ENCODE measurements around the gene CHST8. TPM values are rescaled to one million over a fixed set of nuclear protein-coding genes. Genes with fewer than 3 reads are reported as not detected.

Gene CHST8
- total and polyA plus RNA-seq, 5 donors: 0.15 to 0.63 (median 0.37) TPM; not detected in 1

GRCh38 chr19:33809960-33810359 is 188.2 kb downstream of the CHST8 start:
- no peaks in the 10 kb centered on the region for H3K4me1 ChIP-seq (ENCODE audit: control insufficient read depth, insufficient read depth, low read length)
- WGBS: 80% methylated on average over 6 of the region's 6 CpGs
- H3K4me3 ChIP-seq (ENCODE audit: low read length): no peak overlapping the region
- DNase-seq: peak in 2 of 3 donors; percentile 47 to 48
- H3K9me3 ChIP-seq (ENCODE audit: control insufficient read depth, low read length): no peaks in the 10 kb centered on the region
- intact Hi-C loops (cut with DNase I): no loop called here
- ATAC-seq: peak; percentile 25 to 85
- H3K27ac ChIP-seq (ENCODE audit: low read length): no peak overlapping the region
- no peaks in the 10 kb centered on the region for H3K27me3 ChIP-seq (ENCODE audit: control insufficient read depth, insufficient read depth)

GRCh38 chr19:33810821-33811220 is 189.1 kb downstream of the CHST8 start:
- ATAC-seq (no peak), DNase-seq (peak in 1 of 3 donors; percentile 24)
- Histone ChIP-seq H3K4me3 (ENCODE audit: low read length) (no peak overlapping the region), H3K9me3 (ENCODE audit: control insufficient read depth, low read length) (no peaks in the 10 kb centered on the region), H3K27ac (ENCODE audit: low read length) (no peak overlapping the region), H3K27me3 (ENCODE audit: control insufficient read depth, insufficient read depth) (no peaks in the 10 kb centered on the region), H3K4me1 (ENCODE audit: control insufficient read depth, insufficient read depth, low read length) (no peaks in the 10 kb centered on the region)
- intact Hi-C loops (cut with DNase I): no loop called here
- 95% methylated on average over 11 of the region's 11 CpGs for WGBS

- no peaks in the 10 kb centered on the region for H3K27me3 ChIP-seq (ENCODE audit: control insufficient read depth, insufficient read depth)
- H3K27ac ChIP-seq (ENCODE audit: low read length): no peak overlapping the region
- DNase-seq (peak in 1 of 3 donors; percentile 45), ATAC-seq (no peak)
- H3K9me3 ChIP-seq (ENCODE audit: control insufficient read depth, low read length): no peaks in the 10 kb centered on the region
- intact Hi-C loops (cut with DNase I): no loop called here
- no peaks in the 10 kb centered on the region for H3K4me1 ChIP-seq (ENCODE audit: control insufficient read depth, insufficient read depth, low read length)
- WGBS: 96% methylated on average over 41 of the region's 41 CpGs
- H3K4me3 ChIP-seq (ENCODE audit: low read length): no peak overlapping the region
Observed at GRCh38 chr19:33811246-33811645, 189.5 kb downstream of the CHST8 start.

DNA sequence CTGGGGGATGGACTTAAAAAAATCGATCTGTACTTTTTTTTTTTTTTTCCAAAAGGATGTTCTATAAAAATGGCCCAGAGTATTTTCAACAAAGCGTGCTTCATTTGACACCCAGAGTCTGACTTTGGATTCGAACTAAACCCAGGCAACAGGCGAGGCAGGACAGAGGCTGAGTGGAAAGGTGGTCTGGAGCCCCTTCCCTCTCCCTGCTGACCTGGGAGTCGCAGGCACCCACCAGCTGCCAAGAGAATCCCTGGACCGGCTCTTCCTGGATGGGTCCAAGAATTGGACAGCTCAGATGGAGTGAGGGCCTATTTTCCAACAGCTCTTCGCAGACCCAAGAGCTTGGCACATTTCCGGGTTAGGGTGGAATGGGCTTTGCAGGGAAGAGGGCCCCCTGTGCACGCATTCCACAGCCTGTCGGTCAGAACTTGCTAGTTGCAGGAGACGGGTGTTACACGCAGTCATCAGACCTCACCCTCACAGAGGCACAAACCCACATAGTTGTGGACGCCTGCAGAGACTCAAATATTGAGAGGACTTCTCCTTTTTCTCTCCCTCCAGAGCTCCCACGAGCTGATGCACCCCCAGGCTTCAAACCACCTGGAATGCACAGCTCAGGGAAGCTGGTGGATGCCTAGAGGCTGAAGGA is 190.1 kb downstream of the CHST8 start:
- Histone ChIP-seq H3K4me1 (ENCODE audit: control insufficient read depth, insufficient read depth, low read length) (no peaks in the 10 kb centered on the region), H3K27ac (ENCODE audit: low read length) (no peak overlapping the region), H3K4me3 (ENCODE audit: low read length) (no peak overlapping the region), H3K9me3 (ENCODE audit: control insufficient read depth, low read length) (no peaks in the 10 kb centered on the region), H3K27me3 (ENCODE audit: control insufficient read depth, insufficient read depth) (no peaks in the 10 kb centered on the region)
- ATAC-seq: no peak
- DNase-seq: peak in 1 of 3 donors; percentile 29
- intact Hi-C loops (cut with DNase I): no loop called here
- WGBS: 80% methylated on average over 14 of the region's 14 CpGs

DNA sequence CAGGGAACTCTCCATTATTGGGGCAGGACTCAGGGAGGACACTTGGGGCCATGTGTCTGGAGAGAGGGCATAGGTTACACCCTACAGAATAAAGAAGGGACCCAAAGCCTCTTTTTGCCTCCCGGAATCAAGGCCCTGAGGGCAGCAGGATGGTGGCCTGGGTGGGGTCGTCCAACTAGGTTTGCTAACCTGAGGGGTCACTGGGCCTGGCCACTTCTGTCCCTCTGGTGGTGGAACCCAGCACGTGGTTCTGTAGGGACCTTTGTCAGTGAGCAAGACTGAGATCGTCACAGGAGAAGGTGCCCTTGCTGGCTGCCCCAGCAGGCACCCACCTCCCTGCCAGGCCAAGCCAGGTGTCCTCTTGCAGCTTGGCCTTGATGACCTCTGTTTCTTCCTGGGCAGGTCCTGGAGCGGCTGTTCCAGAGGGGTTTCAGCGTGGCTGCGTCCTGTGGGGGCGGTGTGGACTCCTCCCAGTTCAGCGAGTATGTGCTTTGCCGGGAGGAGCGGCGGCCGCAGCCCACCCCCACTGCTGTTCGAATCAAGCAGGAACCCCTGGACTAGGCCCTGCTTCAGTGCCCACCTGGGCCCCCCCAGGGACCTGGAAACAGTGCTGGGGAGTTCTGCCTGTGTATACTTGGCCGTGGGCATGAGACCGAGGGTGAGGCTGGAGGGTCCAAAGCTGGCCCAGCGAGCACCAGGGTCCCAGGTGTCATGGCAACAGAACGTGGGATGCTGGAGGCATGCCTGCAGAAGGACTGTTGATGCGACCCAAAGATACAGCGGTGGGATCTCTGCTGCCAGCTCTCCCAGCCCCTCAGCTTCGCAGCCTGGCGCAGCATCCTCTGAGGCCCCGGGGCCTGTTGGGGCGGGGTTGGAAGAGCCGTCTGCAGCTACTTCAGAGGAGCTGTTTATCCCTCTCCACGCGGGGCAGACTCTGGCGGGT is 190.9 kb downstream of the CHST8 start:
- WGBS: 86% methylated on average over 28 of the region's 28 CpGs
- ATAC-seq: no peak
- H3K4me1 ChIP-seq (ENCODE audit: control insufficient read depth, insufficient read depth, low read length): no peaks in the 10 kb centered on the region
- H3K27ac ChIP-seq (ENCODE audit: low read length): no peak overlapping the region
- intact Hi-C loops (cut with DNase I): no loop called here
- no peak overlapping the region for H3K4me3 ChIP-seq (ENCODE audit: low read length)
- H3K27me3 ChIP-seq (ENCODE audit: control insufficient read depth, insufficient read depth): no peaks in the 10 kb centered on the region
- DNase-seq: peak in 1 of 3 donors; percentile 34
- no peaks in the 10 kb centered on the region for H3K9me3 ChIP-seq (ENCODE audit: control insufficient read depth, low read length)

DNA sequence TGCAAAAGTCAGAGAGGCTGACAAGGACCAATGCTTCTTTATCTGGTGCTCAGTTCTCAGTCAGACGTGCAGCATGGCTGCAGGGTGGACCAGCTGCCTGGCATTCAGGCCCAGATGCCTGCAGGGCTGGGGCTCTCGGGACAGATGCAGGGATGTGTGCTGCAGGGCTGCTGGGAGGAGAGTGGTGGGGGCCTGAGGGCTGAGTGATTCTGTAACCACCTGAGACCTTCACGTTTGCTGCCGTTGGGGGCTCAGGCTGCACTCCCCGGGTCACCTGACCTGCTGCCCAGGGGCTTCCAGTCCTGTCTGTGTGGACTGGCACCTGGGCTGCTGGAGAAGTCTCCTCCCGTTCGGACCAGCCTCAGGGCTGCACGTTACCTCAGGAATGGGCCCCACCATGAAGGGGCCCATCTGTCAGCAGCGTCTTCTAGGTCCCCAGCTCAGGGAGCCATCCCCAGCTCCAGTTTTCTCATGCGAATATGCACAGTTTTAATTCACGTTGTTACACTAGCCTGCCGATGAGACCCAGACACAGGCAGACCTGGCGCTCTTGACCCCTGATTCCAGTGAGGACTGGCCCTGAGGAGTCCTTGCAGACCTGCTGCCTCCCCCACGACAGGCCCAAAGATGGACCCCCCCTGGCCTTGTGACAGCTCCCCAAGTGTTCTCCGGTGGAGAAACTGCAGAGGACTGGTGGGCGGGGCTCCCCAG is 191.8 kb downstream of the CHST8 start:
- no peak overlapping the region for H3K27ac ChIP-seq (ENCODE audit: low read length)
- 80% methylated on average over 16 of the region's 16 CpGs for WGBS
- intact Hi-C loops (cut with DNase I): no loop called here
- no peak overlapping the region for H3K4me3 ChIP-seq (ENCODE audit: low read length)
- no peaks in the 10 kb centered on the region for H3K27me3 ChIP-seq (ENCODE audit: control insufficient read depth, insufficient read depth)
- H3K4me1 ChIP-seq (ENCODE audit: control insufficient read depth, insufficient read depth, low read length): no peaks in the 10 kb centered on the region
- no peaks in the 10 kb centered on the region for H3K9me3 ChIP-seq (ENCODE audit: control insufficient read depth, low read length)
- ATAC-seq (no peak), DNase-seq (peak in 1 of 3 donors; percentile 43)

- H3K4me3 ChIP-seq (ENCODE audit: low read length): no peak overlapping the region
- DNase-seq: peak in 1 of 3 donors; percentile 27
- intact Hi-C loops (cut with DNase I): no loop called here
- no peak overlapping the region for H3K27ac ChIP-seq (ENCODE audit: low read length)
- H3K9me3 ChIP-seq (ENCODE audit: control insufficient read depth, low read length): no peaks in the 10 kb centered on the region
- 83% methylated on average over 21 of the region's 21 CpGs for WGBS
- H3K27me3 ChIP-seq (ENCODE audit: control insufficient read depth, insufficient read depth): no peaks in the 10 kb centered on the region
- H3K4me1 ChIP-seq (ENCODE audit: control insufficient read depth, insufficient read depth, low read length): peaks cover 2% of the 10 kb centered on the region
- ATAC-seq: no peak
Observed at GRCh38 chr19:33814181-33815165, 192.7 kb downstream of the CHST8 start.

DNA sequence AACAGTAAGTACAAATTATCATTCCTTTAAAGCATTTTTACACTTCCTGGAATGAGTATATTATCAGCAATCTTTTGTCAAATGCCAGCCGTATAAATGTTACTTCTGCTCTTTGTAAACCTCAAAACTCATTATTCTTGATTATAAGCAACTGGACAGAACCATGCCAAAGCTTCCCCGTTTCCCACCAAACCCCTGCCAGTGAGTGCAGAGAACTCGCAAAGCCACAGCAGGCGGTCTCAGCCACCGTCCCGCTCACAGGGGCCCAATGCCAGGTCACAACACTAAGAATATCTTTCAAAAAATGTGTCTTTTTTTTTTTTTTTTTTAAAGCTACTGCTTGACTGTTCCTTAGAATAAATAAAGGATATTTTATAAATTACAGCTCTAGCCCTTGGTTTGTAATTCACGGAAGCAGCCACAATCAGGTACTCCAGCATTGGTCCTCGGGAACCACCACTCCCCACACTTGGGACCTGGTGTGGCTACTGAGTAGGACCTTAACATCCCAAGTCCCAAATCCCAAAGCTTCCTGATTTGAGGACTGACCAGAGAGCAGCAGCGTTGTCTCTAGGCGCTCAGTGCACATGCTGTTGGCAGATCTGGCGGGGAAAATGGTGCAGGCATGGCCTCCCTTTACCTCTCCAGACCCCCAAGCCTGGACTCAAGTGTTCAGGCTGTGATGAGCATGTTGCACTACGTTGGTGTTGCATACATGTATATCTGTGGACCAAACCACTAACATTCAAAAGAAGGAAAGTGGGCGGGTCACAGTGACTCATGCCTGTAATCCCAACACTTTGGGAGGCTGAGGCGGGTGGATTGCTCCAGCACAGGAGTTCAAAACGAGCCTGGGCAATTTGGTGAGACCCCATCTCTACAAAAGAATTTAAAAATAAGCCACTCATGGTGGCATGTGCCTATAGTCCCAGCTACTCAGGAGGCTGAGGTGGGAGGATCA is 193.9 kb downstream of the CHST8 start:
- ATAC-seq (no peak), DNase-seq (peak in 1 of 3 donors; percentile 45)
- Histone ChIP-seq H3K27me3 (ENCODE audit: control insufficient read depth, insufficient read depth) (no peaks in the 10 kb centered on the region), H3K4me1 (ENCODE audit: control insufficient read depth, insufficient read depth, low read length) (peaks cover 4% of the 10 kb centered on the region), H3K4me3 (ENCODE audit: low read length) (no peak overlapping the region), H3K9me3 (ENCODE audit: control insufficient read depth, low read length) (no peaks in the 10 kb centered on the region), H3K27ac (ENCODE audit: low read length) (no peak overlapping the region)
- intact Hi-C loops (cut with DNase I): no loop called here
- 69% methylated on average over 15 of the region's 15 CpGs for WGBS

- intact Hi-C loops (cut with DNase I): no loop called here
- H3K27me3 ChIP-seq (ENCODE audit: control insufficient read depth, insufficient read depth): no peaks in the 10 kb centered on the region
- peaks cover 4% of the 10 kb centered on the region for H3K4me1 ChIP-seq (ENCODE audit: control insufficient read depth, insufficient read depth, low read length)
- no peak overlapping the region for H3K4me3 ChIP-seq (ENCODE audit: low read length)
- no peaks in the 10 kb centered on the region for H3K9me3 ChIP-seq (ENCODE audit: control insufficient read depth, low read length)
- ATAC-seq: no peak
- no peak overlapping the region for H3K27ac ChIP-seq (ENCODE audit: low read length)
- DNase-seq: peak in 1 of 3 donors; percentile 18
- WGBS: 93% methylated on average over 4 of the region's 4 CpGs
Observed at GRCh38 chr19:33818411-33818810, 196.7 kb downstream of the CHST8 start.

All from right cardiac atrium (tissue), 5 donors.